ENCODE measurements around the gene LRRC36. TPM values are rescaled to one million over a fixed set of nuclear protein-coding genes. Genes with fewer than 3 reads are reported as not detected.
A peak's percentile ranks its signal among the peaks of the same experiment; 100 is the strongest.

LRRC36 gene
- 10 to 100 TPM in 1 of 2 donors, 1 to 10 TPM in 1; 3.0 to 19.5 TPM for total RNA-seq
- 10 to 100 TPM; 46.6 to 73.6 (median 62.2) TPM for polyA plus RNA-seq (ENCODE audit: insufficient read length in 6 of 6)
- long read RNA-seq, donor 1, partial matches to known transcripts, result 1,297 of 1,340 reads
- long read RNA-seq, donor 1, other reads (novel, unspliced or antisense), result 41 of 1,340 reads
- long read RNA-seq, donor 2, partial matches to known transcripts, result 210 of 574 reads
- long read RNA-seq, donor 2, other reads (novel, unspliced or antisense), result 362 of 574 reads
- long read RNA-seq, donor 3, result 0 reads
- long read RNA-seq, donor 4, partial matches to known transcripts, result 2 of 8 reads
- long read RNA-seq, donor 4, other reads (novel, unspliced or antisense), result 6 of 8 reads
- long read RNA-seq, donor 5, partial matches to known transcripts, result 557 of 570 reads
- long read RNA-seq, donor 5, other reads (novel, unspliced or antisense), result 12 of 570 reads
- long read RNA-seq, donor 6, partial matches to known transcripts, result 609 of 623 reads
- long read RNA-seq, donor 6, other reads (novel, unspliced or antisense), result 14 of 623 reads
- long read RNA-seq, donor 7, partial matches to known transcripts, result 675 of 686 reads
- long read RNA-seq, donor 7, other reads (novel, unspliced or antisense), result 11 of 686 reads
- long read RNA-seq, donor 8, partial matches to known transcripts, result 0 of 1 reads
- long read RNA-seq, donor 8, other reads (novel, unspliced or antisense), result 0 of 1 reads
- long read RNA-seq, donor 9, result 0 reads
- long read RNA-seq, donor 10, partial matches to known transcripts, result 0 of 1 reads
- long read RNA-seq, donor 10, other reads (novel, unspliced or antisense), result 1 of 1 reads
- long read RNA-seq, donor 11, result 0 reads
- long read RNA-seq, donor 12, result 0 reads

- peak; percentile 97 for ATAC-seq
- Histone ChIP-seq H3K27me3 (peaks cover 0 to 31% of the 10 kb centered on the region in 2 donors), H3K27ac (no peak within 1 kb of the TSS)
Measured at GRCh38 chr16:67326472-67327309, at the start of gene LRRC36, which contains the start of gene KCTD19. Gene LRRC36 (plus strand): TSS chr16:67326815. CDS start chr16:67326863, 48 bp downstream. Gene KCTD19 (minus strand): TSS chr16:67326741. CDS start chr16:67326707, 34 bp downstream.

GRCh38 chr16:67277294-67277998, 49.2 kb upstream of the LRRC36 start:
- no peaks in the 10 kb centered on the region for H3K27me3 ChIP-seq
- peak in 2 of 4 donors; percentile 82 to 84 for DNase-seq
- intact Hi-C loops (cut with DNase I), result no loop called here
- H3K36me3 ChIP-seq, result peaks cover 0 to 18% of the 10 kb centered on the region in 2 donors
- ATAC-seq, result peak; percentile 48
- no peaks in the 10 kb centered on the region for H3K9me3 ChIP-seq
- TF ChIP-seq CTCF (IDR thresholded peaks at IDR 0.05), result no peak
- H3K4me3 ChIP-seq, result peak overlapping the region in 1 of 2 donors; percentile 60
- H3K27ac ChIP-seq, result peak overlapping the region; percentile 66 to 75
- H3K4me1 ChIP-seq, result peaks cover 12 to 33% of the 10 kb centered on the region in 2 donors

More at GRCh38 chr16:67326472-67327309, at the start of gene LRRC36, which contains the start of gene KCTD19:
- Histone ChIP-seq H3K4me1 (peaks cover 9 to 30% of the 10 kb centered on the region in 2 donors), H3K4me3 (peak within 1 kb of the TSS; percentile 34 to 37), H3K9me3 (no peaks in the 10 kb centered on the region), H3K36me3 (no peaks in the 10 kb centered on the region)
- TF ChIP-seq CTCF (IDR thresholded peaks at IDR 0.05), result peak; percentile 28 to 56
- DNase-seq, result peak; percentile 38 to 91 (median 70)
- intact Hi-C loops (cut with DNase I), result no loop called here

GRCh38 chr16:67277999-67278772, 48.4 kb upstream of the LRRC36 start:
- Histone ChIP-seq H3K36me3 (peaks cover 0 to 15% of the 10 kb centered on the region in 2 donors), H3K27ac (peak overlapping the region; percentile 66 to 75), H3K27me3 (no peaks in the 10 kb centered on the region), H3K4me3 (peak overlapping the region; percentile 48 to 60), H3K9me3 (no peaks in the 10 kb centered on the region), H3K4me1 (peaks cover 12 to 33% of the 10 kb centered on the region in 2 donors)
- peak; percentile 30 for ATAC-seq
- DNase-seq, result no peak
- no peak for TF ChIP-seq CTCF (IDR thresholded peaks at IDR 0.05)
- intact Hi-C loops (cut with DNase I), result no loop called here

GRCh38 chr16:67278773-67279295, 47.8 kb upstream of the LRRC36 start:
- H3K27me3 ChIP-seq, result no peaks in the 10 kb centered on the region
- DNase-seq, result peak in 1 of 4 donors; percentile 24
- intact Hi-C loops (cut with DNase I), result no loop called here

More at GRCh38 chr16:67278773-67279295, 47.8 kb upstream of the LRRC36 start:
- Histone ChIP-seq H3K36me3 (peaks cover 0 to 15% of the 10 kb centered on the region in 2 donors), H3K4me3 (peak overlapping the region; percentile 48 to 60), H3K27ac (peak overlapping the region; percentile 66 to 75), H3K4me1 (peaks cover 12 to 33% of the 10 kb centered on the region in 2 donors), H3K9me3 (no peaks in the 10 kb centered on the region)
- no peak for TF ChIP-seq CTCF (IDR thresholded peaks at IDR 0.05)
- peak; percentile 42 for ATAC-seq
